Fibroblast of lung (primary cell): ENCODE results near the gene HSD17B3. TPM values are rescaled to one million over a fixed set of nuclear protein-coding genes. Genes with fewer than 3 reads are reported as not detected.

Source experiments
- DNase-seq, 2 donors: peaks; one replicate each; pipeline versions ENCODE4 v3.0.0 to v3.0.0-alpha.2; 2010; ENCODE audit warnings: low read depth in 2 of 2
- H2AFZ ChIP-seq: 2 replicates; pipeline ENCODE4 v1.5.1; 2012; ENCODE audit warnings: low read length, control low read depth, inconsistent platforms
- H3K27ac ChIP-seq: 2 replicates; pipeline ENCODE4 v1.5.1; 2011; ENCODE audit warnings: low read length, control low read depth; ENCODE audit not compliant: insufficient read depth
- H3K27me3 ChIP-seq: 2 replicates; pipeline ENCODE4 v1.5.1; 2011; ENCODE audit warnings: mild to moderate bottlenecking, low read length; ENCODE audit not compliant: control insufficient read depth, insufficient read depth
- H3K36me3 ChIP-seq: 2 replicates; pipeline ENCODE4 v1.5.1; 2011; ENCODE audit warnings: low read length; ENCODE audit not compliant: control insufficient read depth, insufficient read depth
- H3K4me1 ChIP-seq: 2 replicates; pipeline ENCODE4 v1.5.1; 2011; ENCODE audit warnings: low read length; ENCODE audit not compliant: control insufficient read depth, insufficient read depth; ENCODE audit errors: extremely low read depth
- H3K4me2 ChIP-seq: 2 replicates; pipeline ENCODE4 v1.5.1; 2011; ENCODE audit warnings: low read length, control low read depth; ENCODE audit not compliant: insufficient read depth; ENCODE audit errors: extremely low read depth
- H3K4me3 ChIP-seq, 4 experiments: fragments of 200-600 bp in 1 of 4; sonication (generic) in 1 of 4; replicated peaks in 1 of 4; 2 replicates each; pipeline ENCODE4 v1.5.1; 2011 to 2016; ENCODE audit warnings: low read length in 4 of 4, low read depth in 3 of 4, mild to moderate bottlenecking in 3 of 4, control low read depth in 2 of 4, inconsistent platforms in 1 of 4, mixed read lengths in 1 of 4; ENCODE audit not compliant: insufficient read depth in 1 of 4; ENCODE audit errors: control extremely low read depth in 1 of 4
- H3K79me2 ChIP-seq: 2 replicates; pipeline ENCODE4 v1.5.1; 2012; ENCODE audit warnings: mild to moderate bottlenecking, low read length, inconsistent platforms; ENCODE audit not compliant: control insufficient read depth, insufficient read depth
- H3K9ac ChIP-seq: 2 replicates; pipeline ENCODE4 v1.5.1; 2011; ENCODE audit warnings: mild to moderate bottlenecking, low read length, control low read depth; ENCODE audit not compliant: insufficient read depth
- H3K9me3 ChIP-seq: 2 replicates; pipeline ENCODE4 v1.5.1; 2012; ENCODE audit warnings: low read depth, low read length; ENCODE audit not compliant: control insufficient read depth, insufficient read depth
- H4K20me1 ChIP-seq: 2 replicates; pipeline ENCODE4 v1.5.1; 2011; ENCODE audit warnings: low read length; ENCODE audit not compliant: control insufficient read depth, insufficient read depth; ENCODE audit errors: extremely low read depth
- EZH2 ChIP-seq: IDR thresholded peaks from 2 replicates; pipeline ENCODE4 v1.5.1; 2012; ENCODE audit warnings: low read length, control low read depth, mild to moderate bottlenecking; ENCODE audit errors: missing control alignments
- polyA plus RNA-seq, 2 donors: library from polyadenylated mRNA; depleted of rRNA in 1 of 2; stranded (reverse) in 1 of 2; unstranded in 1 of 2; fragments of >200 nt; gene quantifications; 2 replicates each; pipeline ENCODE4 v1.2.1, GENCODE V29; 2011 to 2012; ENCODE audit warnings: missing spikeins in 1 of 2
- total RNA-seq: library from RNA; depleted of rRNA; stranded (reverse); fragments of >200 nt; gene quantifications from 2 replicates; pipeline ENCODE4 v1.2.1, GENCODE V29; 2014
- TF ChIP-seq, protein P1 (sequence below), 2 donors: IDR thresholded peaks in 1 of 2; conservative IDR thresholded peaks in 1 of 2; 1 replicate in 1 of 2; 2 replicates in 1 of 2; pipeline ENCODE4 v1.5.1; 2011 to 2012; ENCODE audit warnings: low read length in 2 of 2, control low read depth in 1 of 2, inconsistent platforms in 1 of 2, low read depth in 1 of 2, mild to moderate bottlenecking in 1 of 2

The HSD17B3 gene
- total and polyA plus RNA-seq, 2 donors (not counting 1 experiment from before 2014, with no cell fraction given) = 0.17 TPM; not detected in 1

DNA sequence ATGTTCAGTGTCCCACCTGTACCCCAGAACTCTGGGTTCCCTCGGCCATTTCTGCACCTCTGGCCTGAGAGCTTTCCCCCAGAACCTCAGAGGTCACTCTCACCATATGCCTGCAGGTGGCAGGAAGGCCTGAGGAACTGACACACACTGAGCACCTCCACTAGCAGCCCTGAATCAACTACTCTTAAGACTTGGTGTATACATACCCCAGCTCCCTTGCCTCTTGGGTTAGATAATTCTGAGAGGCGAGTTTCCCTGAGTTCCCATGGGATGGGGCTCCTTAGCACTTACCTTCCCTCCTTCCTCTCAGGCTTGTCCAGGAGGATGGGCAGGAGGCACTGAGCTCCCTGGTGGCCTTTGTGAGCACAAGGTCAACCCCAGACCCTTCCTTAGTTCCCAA, 86.1 kb downstream of the HSD17B3 start:
- Histone ChIP-seq H2AFZ (no peak overlapping the region), H3K4me3 (no peak overlapping the region), H3K9ac (no peak overlapping the region), H3K4me2 (no peak overlapping the region), H3K36me3 (no peaks in the 10 kb centered on the region), H3K9me3 (no peaks in the 10 kb centered on the region), H3K27me3 (peaks cover 3% of the 10 kb centered on the region), H3K27ac (no peak overlapping the region), H3K4me1 (peaks cover 3% of the 10 kb centered on the region), H4K20me1 (no peaks in the 10 kb centered on the region), H3K79me2 (no peaks in the 10 kb centered on the region)
- TF ChIP-seq EZH2 = no peak
- TF ChIP-seq, protein P1, sequence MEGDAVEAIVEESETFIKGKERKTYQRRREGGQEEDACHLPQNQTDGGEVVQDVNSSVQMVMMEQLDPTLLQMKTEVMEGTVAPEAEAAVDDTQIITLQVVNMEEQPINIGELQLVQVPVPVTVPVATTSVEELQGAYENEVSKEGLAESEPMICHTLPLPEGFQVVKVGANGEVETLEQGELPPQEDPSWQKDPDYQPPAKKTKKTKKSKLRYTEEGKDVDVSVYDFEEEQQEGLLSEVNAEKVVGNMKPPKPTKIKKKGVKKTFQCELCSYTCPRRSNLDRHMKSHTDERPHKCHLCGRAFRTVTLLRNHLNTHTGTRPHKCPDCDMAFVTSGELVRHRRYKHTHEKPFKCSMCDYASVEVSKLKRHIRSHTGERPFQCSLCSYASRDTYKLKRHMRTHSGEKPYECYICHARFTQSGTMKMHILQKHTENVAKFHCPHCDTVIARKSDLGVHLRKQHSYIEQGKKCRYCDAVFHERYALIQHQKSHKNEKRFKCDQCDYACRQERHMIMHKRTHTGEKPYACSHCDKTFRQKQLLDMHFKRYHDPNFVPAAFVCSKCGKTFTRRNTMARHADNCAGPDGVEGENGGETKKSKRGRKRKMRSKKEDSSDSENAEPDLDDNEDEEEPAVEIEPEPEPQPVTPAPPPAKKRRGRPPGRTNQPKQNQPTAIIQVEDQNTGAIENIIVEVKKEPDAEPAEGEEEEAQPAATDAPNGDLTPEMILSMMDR (conservative IDR thresholded peaks at IDR 0.05 in 1 of 2, IDR thresholded peaks at IDR 0.05 in 1 of 2; ENCODE audit: low read depth in 1 of 2, low read length in 2 of 2) = no peak
- no peak for DNase-seq

GRCh38 chr9:96214635-96215034, 87.3 kb downstream of the HSD17B3 start:
- Histone ChIP-seq H2AFZ (no peak overlapping the region), H4K20me1 (no peaks in the 10 kb centered on the region), H3K27ac (no peak overlapping the region), H3K4me2 (no peak overlapping the region), H3K4me3 (no peak overlapping the region), H3K4me1 (peaks cover 3% of the 10 kb centered on the region), H3K27me3 (peaks cover 3% of the 10 kb centered on the region), H3K36me3 (no peaks in the 10 kb centered on the region), H3K79me2 (no peaks in the 10 kb centered on the region), H3K9me3 (no peaks in the 10 kb centered on the region), H3K9ac (no peak overlapping the region)
- DNase-seq = no peak
- TF ChIP-seq EZH2 = no peak
- TF ChIP-seq, protein P1 (conservative IDR thresholded peaks at IDR 0.05 in 1 of 2, IDR thresholded peaks at IDR 0.05 in 1 of 2; ENCODE audit: low read depth in 1 of 2, low read length in 2 of 2) = no peak

GRCh38 chr9:96209407-96210271, 92.3 kb downstream of the HSD17B3 start:
- H3K27ac ChIP-seq = no peak overlapping the region
- DNase-seq = peak; percentile 59 to 93
- H3K36me3 ChIP-seq = no peaks in the 10 kb centered on the region
- H2AFZ ChIP-seq = no peak overlapping the region
- no peak overlapping the region for H3K4me2 ChIP-seq
- TF ChIP-seq, protein P1 (conservative IDR thresholded peaks at IDR 0.05 in 1 of 2, IDR thresholded peaks at IDR 0.05 in 1 of 2; ENCODE audit: low read depth in 1 of 2, low read length in 2 of 2) = no peak
- no peak for TF ChIP-seq EZH2
- no peaks in the 10 kb centered on the region for H4K20me1 ChIP-seq
- H3K27me3 ChIP-seq = no peaks in the 10 kb centered on the region
- no peaks in the 10 kb centered on the region for H3K4me1 ChIP-seq
- H3K79me2 ChIP-seq = no peaks in the 10 kb centered on the region
- no peak overlapping the region for H3K9ac ChIP-seq
- no peak overlapping the region for H3K4me3 ChIP-seq
- H3K9me3 ChIP-seq = no peaks in the 10 kb centered on the region
